ENCODE results near the gene CACNA1A.
A peak's percentile ranks its signal among the peaks of the same experiment; 100 is the strongest.

The CACNA1A gene

DNA sequence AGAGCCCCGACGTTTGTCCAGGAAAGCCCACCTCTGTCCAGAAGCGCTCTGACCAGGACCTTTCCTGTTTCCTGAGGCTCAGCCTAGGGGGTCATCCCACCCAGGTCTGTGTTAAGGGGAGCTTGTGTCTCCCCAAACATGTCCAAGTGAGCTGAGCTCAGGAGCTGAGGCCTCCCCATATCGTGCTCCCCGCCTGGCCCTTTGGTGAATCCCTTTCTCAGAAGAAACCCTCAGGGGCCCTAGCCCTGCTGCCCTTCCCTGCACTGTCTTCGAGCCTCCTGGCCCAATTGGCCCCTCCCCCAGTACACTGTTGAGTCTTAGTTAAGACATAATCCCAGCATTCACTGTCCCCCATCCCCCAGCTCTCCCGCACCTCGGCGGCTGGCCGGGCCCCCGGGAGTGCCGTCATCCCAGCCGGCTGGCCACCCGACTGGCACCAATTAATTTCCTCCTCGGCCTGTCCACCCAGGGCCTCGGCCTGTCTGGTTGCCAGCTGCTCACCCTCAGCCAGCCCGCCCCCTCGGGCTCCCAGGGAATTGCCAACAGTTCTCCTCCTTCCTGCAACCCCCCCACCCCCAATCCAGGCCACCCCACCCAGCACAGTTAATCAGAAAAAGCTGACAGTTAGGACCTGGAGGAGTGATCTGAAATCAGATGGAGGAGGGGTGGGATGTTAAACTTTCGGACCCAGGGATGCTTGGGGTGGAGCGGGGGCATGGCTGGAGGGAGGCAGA, 342.5 kb downstream of the CACNA1A start:
- peak; percentile 95 for DNase-seq (ENCODE audit: low spot score)

- peak; percentile 97 for DNase-seq (ENCODE audit: low spot score)
Observed at GRCh38 chr19:13162724-13163608, 343.3 kb downstream of the CACNA1A start.

- DNase-seq (ENCODE audit: low spot score): peak; percentile 80
Observed at GRCh38 chr19:13160557-13160956, 345.7 kb downstream of the CACNA1A start.

DNA sequence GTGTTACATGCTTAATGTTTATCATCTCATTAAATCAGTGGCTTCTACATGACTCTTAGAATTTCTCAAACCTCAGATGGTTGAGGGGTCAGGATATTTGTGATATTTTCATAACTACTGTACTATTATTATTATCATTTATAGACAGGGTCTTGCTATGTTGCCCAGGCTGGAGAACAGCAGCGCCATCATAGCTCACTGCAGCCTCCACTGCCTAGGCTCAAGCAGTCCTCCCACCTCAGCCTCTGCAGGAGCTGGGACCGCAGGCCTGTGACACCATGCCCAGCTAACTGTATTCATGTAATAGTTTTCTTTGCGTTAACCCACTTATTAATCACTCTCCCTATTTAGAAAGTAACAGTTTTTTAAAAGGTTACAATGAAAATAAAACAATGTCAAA, 346.6 kb downstream of the CACNA1A start:
- no peak for DNase-seq (ENCODE audit: low spot score)
